ENCODE measurements around the gene NISCH. TPM values are rescaled to one million over a fixed set of nuclear protein-coding genes. Genes with fewer than 3 reads are reported as not detected.

Gene NISCH
- total RNA-seq, 2 donors from 2014 or later = 95.9 to 124 TPM

DNA sequence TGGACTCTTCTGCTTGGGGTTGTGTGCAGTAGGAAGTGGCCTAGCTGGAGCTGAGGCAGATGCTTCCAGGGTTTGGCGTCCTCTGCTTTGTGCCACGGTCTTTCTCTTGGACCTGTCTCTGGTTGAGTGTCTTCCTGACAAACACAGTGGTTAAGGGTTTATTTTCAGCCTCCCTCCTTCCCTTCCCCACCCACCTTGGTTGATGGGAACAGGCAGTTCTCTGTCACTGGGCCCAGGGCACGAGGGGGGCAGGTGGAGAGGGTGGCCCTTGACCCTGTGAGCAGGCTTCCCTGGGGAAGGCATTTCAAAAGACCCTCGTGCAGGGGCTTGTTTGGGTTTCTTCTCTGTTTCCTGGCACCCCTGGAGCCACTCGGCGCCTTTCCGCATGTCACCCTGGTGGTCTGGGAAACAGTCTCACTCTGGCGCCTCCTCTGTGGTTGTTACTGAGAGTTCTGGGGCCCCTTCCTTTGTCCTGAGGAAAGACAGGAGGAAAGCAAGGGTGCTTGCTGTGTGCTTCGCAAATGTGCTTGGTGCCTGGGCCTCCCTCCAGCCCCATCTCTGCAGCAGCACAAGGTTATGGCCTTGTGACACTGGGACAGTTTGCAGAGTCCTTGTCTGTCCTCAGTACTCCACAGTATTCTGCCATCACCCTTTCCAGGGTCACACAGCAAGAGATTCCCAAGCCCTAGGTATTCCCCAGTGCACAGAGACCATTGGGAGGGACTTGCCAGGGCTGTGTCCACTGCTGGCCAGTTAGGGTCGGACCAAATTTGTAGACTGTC lies 29.5 kb downstream of the NISCH start:
- peaks cover 8 to 27% of the 10 kb centered on the region in 2 donors for H3K4me1 ChIP-seq (ENCODE audit: control insufficient read depth in 1 of 2, low read depth in 2 of 2)
- no peak for ATAC-seq (ENCODE audit: insufficient number of reproducible peaks, low FRiP score, low read depth)
- no peaks in the 10 kb centered on the region for H3K27me3 ChIP-seq (replicated peaks; ENCODE audit: insufficient read depth)
- H3K9me3 ChIP-seq = no peaks in the 10 kb centered on the region
- peak overlapping the region; percentile 39 to 49 for H3K27ac ChIP-seq
- H3K36me3 ChIP-seq = peaks cover 69% of the 10 kb centered on the region
- no peak for DNase-seq (ENCODE audit: low spot score)
- TF ChIP-seq, protein P1, sequence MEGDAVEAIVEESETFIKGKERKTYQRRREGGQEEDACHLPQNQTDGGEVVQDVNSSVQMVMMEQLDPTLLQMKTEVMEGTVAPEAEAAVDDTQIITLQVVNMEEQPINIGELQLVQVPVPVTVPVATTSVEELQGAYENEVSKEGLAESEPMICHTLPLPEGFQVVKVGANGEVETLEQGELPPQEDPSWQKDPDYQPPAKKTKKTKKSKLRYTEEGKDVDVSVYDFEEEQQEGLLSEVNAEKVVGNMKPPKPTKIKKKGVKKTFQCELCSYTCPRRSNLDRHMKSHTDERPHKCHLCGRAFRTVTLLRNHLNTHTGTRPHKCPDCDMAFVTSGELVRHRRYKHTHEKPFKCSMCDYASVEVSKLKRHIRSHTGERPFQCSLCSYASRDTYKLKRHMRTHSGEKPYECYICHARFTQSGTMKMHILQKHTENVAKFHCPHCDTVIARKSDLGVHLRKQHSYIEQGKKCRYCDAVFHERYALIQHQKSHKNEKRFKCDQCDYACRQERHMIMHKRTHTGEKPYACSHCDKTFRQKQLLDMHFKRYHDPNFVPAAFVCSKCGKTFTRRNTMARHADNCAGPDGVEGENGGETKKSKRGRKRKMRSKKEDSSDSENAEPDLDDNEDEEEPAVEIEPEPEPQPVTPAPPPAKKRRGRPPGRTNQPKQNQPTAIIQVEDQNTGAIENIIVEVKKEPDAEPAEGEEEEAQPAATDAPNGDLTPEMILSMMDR (IDR thresholded peaks at IDR 0.05) = no peak
- H3K4me3 ChIP-seq = no peak overlapping the region

DNA sequence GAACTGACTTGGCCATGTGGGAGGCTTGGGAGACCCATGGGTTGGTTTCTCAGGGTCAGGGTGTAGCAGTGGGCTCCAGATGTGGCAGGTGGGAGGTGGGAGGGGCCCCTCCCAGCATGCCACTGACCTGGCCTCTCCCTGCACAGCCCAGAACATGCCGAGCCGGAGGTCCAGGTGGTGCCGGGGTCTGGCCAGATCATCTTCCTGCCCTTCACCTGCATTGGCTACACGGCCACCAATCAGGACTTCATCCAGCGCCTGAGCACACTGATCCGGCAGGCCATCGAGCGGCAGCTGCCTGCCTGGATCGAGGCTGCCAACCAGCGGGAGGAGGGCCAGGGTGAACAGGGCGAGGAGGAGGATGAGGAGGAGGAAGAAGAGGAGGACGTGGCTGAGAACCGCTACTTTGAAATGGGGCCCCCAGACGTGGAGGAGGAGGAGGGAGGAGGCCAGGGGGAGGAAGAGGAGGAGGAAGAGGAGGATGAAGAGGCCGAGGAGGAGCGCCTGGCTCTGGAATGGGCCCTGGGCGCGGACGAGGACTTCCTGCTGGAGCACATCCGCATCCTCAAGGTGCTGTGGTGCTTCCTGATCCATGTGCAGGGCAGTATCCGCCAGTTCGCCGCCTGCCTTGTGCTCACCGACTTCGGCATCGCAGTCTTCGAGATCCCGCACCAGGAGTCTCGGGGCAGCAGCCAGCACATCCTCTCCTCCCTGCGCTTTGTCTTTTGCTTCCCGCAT lies 31.8 kb downstream of the NISCH start:
- TF ChIP-seq, protein P1 (IDR thresholded peaks at IDR 0.05) = no peak
- DNase-seq (ENCODE audit: low spot score) = no peak
- no peaks in the 10 kb centered on the region for H3K27me3 ChIP-seq (replicated peaks; ENCODE audit: insufficient read depth)
- H3K27ac ChIP-seq = no peak overlapping the region
- no peaks in the 10 kb centered on the region for H3K9me3 ChIP-seq
- ATAC-seq (ENCODE audit: insufficient number of reproducible peaks, low FRiP score, low read depth) = no peak
- H3K4me3 ChIP-seq = no peak overlapping the region
- H3K4me1 ChIP-seq (ENCODE audit: control insufficient read depth in 1 of 2, low read depth in 2 of 2) = peaks cover 13 to 27% of the 10 kb centered on the region in 2 donors
- H3K36me3 ChIP-seq = peaks cover 71% of the 10 kb centered on the region

DNA sequence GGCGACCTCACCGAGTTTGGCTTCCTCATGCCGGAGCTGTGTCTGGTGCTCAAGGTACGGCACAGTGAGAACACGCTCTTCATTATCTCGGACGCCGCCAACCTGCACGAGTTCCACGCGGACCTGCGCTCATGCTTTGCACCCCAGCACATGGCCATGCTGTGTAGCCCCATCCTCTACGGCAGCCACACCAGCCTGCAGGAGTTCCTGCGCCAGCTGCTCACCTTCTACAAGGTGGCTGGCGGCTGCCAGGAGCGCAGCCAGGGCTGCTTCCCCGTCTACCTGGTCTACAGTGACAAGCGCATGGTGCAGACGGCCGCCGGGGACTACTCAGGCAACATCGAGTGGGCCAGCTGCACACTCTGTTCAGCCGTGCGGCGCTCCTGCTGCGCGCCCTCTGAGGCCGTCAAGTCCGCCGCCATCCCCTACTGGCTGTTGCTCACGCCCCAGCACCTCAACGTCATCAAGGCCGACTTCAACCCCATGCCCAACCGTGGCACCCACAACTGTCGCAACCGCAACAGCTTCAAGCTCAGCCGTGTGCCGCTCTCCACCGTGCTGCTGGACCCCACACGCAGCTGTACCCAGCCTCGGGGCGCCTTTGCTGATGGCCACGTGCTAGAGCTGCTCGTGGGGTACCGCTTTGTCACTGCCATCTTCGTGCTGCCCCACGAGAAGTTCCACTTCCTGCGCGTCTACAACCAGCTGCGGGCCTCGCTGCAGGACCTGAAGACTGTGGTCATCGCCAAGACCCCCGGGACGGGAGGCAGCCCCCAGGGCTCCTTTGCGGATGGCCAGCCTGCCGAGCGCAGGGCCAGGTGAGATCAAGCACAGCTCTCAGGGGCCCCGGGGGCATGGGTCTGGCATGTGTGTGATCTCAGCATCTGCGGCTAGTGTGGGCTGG lies 32.6 kb downstream of the NISCH start:
- Histone ChIP-seq H3K27ac (no peak overlapping the region), H3K27me3 (replicated peaks; ENCODE audit: insufficient read depth) (no peaks in the 10 kb centered on the region), H3K4me1 (ENCODE audit: control insufficient read depth in 1 of 2, low read depth in 2 of 2) (peaks cover 13 to 20% of the 10 kb centered on the region in 2 donors), H3K4me3 (no peak overlapping the region), H3K9me3 (no peaks in the 10 kb centered on the region), H3K36me3 (peaks cover 73% of the 10 kb centered on the region)
- no peak for DNase-seq (ENCODE audit: low spot score)
- ATAC-seq (ENCODE audit: insufficient number of reproducible peaks, low FRiP score, low read depth) = no peak
- TF ChIP-seq, protein P1 (IDR thresholded peaks at IDR 0.05) = no peak

DNA sequence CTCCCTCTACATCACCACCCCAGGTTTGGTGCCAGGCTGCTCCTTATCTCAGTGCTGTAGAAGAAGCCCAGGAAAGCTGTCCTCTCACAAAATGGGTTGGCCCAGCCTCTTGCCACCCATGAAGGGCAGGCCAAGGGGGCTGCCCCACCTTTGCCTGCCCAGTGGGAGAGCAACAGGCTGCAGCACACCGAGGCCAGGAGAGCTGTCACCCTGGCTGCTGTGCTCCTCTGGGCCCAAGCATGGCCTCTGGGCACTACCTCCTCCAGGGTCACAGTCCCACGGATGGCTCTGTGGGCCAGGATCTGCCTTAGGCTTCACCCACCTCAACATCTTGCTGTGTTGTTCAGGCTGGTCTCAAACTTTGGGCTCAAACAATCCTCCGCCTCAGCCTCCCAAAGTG lies 33.3 kb downstream of the NISCH start:
- TF ChIP-seq, protein P1 (IDR thresholded peaks at IDR 0.05) = no peak
- peaks cover 73% of the 10 kb centered on the region for H3K36me3 ChIP-seq
- no peaks in the 10 kb centered on the region for H3K9me3 ChIP-seq
- H3K4me1 ChIP-seq (ENCODE audit: control insufficient read depth in 1 of 2, low read depth in 2 of 2) = peaks cover 6 to 13% of the 10 kb centered on the region in 2 donors
- DNase-seq (ENCODE audit: low spot score) = no peak
- no peak overlapping the region for H3K4me3 ChIP-seq
- no peaks in the 10 kb centered on the region for H3K27me3 ChIP-seq (replicated peaks; ENCODE audit: insufficient read depth)
- no peak for ATAC-seq (ENCODE audit: insufficient number of reproducible peaks, low FRiP score, low read depth)
- no peak overlapping the region for H3K27ac ChIP-seq
